K562 (cell line): ENCODE data around the gene H3-3A. TPM values are rescaled to one million over a fixed set of nuclear protein-coding genes. Genes with fewer than 3 reads are reported as not detected.

Experiments
- ATAC-seq: fragments of 200-7000 bp; cut with Tn5 transposase; 3 replicates; pipeline ENCODE4 v1.9.1; 2020; ENCODE audit warnings: moderate library complexity
- BruUV-seq: library from RNA; stranded (reverse); fragments of 400-500 nt; replicated peaks from 2 replicates; lab custom pipeline; 2021; lab: Mats Ljungman, UMichigan
- CTCF ChIA-PET: fragments of 300-600 bp; formaldehyde crosslinking; extraction: SDS; loops from one replicate; lab custom pipeline; 2021; ENCODE audit warnings: low intra/inter-chr PET ratio; lab: Yijun Ruan, JAX
- POLR2A ChIA-PET: fragments of 300-600, 350-650 bp; sonication (Branson Sonifier 250); formaldehyde crosslinking; extraction: SDS; loops from one replicate; lab custom pipeline; 2021; ENCODE audit warnings: antibody characterized with exemption, inconsistent platforms; lab: Yijun Ruan, JAX
- DNase-seq, 4 experiments: peaks; one replicate each; pipeline versions ENCODE4 v3.0.0 to v3.0.0-alpha.2; 2011 to 2018; ENCODE audit warnings: low spot score in 3 of 4, mixed read lengths in 3 of 4; ENCODE audit errors: extremely low read depth in 1 of 4
- FAIRE-seq: peaks from 2 replicates; lab custom pipeline; 2011; peaks lifted over from hg19 to GRCh38; lab: Jason Lieb, UNC
- H2AFZ ChIP-seq: 2 replicates; pipeline ENCODE4 v1.6.0; 2011; ENCODE audit warnings: low read depth, low read length, control low read depth, inconsistent platforms
- H3K27ac ChIP-seq: fragments of 200-600 bp; 3 replicates; pipeline ENCODE4 v1.8.0; 2011; ENCODE audit warnings: low read depth, mild to moderate bottlenecking, control low read depth, inconsistent platforms, low read length, moderate library complexity, mixed read lengths; ENCODE audit errors: extremely low read depth
- H3K27me3 ChIP-seq, 2 experiments: fragments of 300-600 bp in 1 of 2; 2 replicates in 1 of 2; 3 replicates in 1 of 2; pipeline versions ENCODE4 v1.6.0 to v1.8.0; 2011; ENCODE audit warnings: inconsistent platforms in 2 of 2, low read length in 2 of 2, mild to moderate bottlenecking in 1 of 2, mixed read lengths in 1 of 2, moderate library complexity in 1 of 2; ENCODE audit not compliant: control insufficient read depth in 2 of 2, insufficient read depth in 2 of 2
- H3K36me3 ChIP-seq: fragments of 300-600 bp; 3 replicates; pipeline ENCODE4 v1.8.0; 2011; ENCODE audit warnings: mild to moderate bottlenecking, low read length, inconsistent platforms; ENCODE audit not compliant: control insufficient read depth, insufficient read depth
- H3K4me1 ChIP-seq, 2 experiments: fragments of 200-600 bp in 1 of 2; replicated peaks in 1 of 2; 2 replicates in 1 of 2; 3 replicates in 1 of 2; pipeline versions ENCODE4 v1.5.1 to v1.8.0; 2011; ENCODE audit warnings: inconsistent platforms in 2 of 2, low read length in 2 of 2, mild to moderate bottlenecking in 1 of 2, mixed read lengths in 1 of 2, moderate library complexity in 1 of 2; ENCODE audit not compliant: control insufficient read depth in 2 of 2, insufficient read depth in 2 of 2
- H3K4me2 ChIP-seq: 2 replicates; pipeline ENCODE4 v1.6.1; 2011; ENCODE audit warnings: low read length, control low read depth, inconsistent platforms, mixed read lengths; ENCODE audit not compliant: insufficient read depth
- H3K4me3 ChIP-seq: fragments of 200-600 bp; sonication (generic), shearing (Covaris generic); 2 replicates; pipeline ENCODE4 v1.5.1; 2016; ENCODE audit warnings: control low read depth, inconsistent platforms
- H3K79me2 ChIP-seq: fragments of 200-600 bp; 3 replicates; pipeline ENCODE4 v1.8.0; 2011; ENCODE audit warnings: low read length, inconsistent platforms; ENCODE audit not compliant: control insufficient read depth, insufficient read depth
- H3K9ac ChIP-seq, 2 experiments: 2 replicates each; pipeline versions ENCODE4 v1.6.0 to v1.6.1; 2011; ENCODE audit warnings: low read depth in 2 of 2, low read length in 2 of 2, control low read depth in 1 of 2, inconsistent platforms in 1 of 2, mild to moderate bottlenecking in 1 of 2, mixed read lengths in 1 of 2; ENCODE audit not compliant: insufficient read depth in 1 of 2
- H3K9me1 ChIP-seq: one replicate; pipeline ENCODE4 v1.6.0; 2011; ENCODE audit warnings: inconsistent platforms, mild to moderate bottlenecking, low read length, moderate library complexity; ENCODE audit not compliant: control insufficient read depth, insufficient read depth
- H3K9me3 ChIP-seq: replicated peaks from 2 replicates; pipeline ENCODE4 v1.5.1; 2011; ENCODE audit warnings: low read depth, low read length, inconsistent platforms; ENCODE audit not compliant: control insufficient read depth, insufficient read depth
- H4K20me1 ChIP-seq: replicated peaks from 2 replicates; pipeline ENCODE4 v1.6.1; 2011; ENCODE audit warnings: low read length, inconsistent platforms, mixed read lengths; ENCODE audit not compliant: control insufficient read depth, insufficient read depth
- C11orf30 ChIP-seq: fragments of 450-650 bp; IDR thresholded peaks from 2 replicates; pipeline ENCODE4 v1.6.1; 2016; ENCODE audit warnings: low read depth, mild to moderate bottlenecking
- CBX8 ChIP-seq: fragments of 200-600 bp; sonication (generic); IDR thresholded peaks from 2 replicates; pipeline ENCODE4 v1.6.1; 2012; ENCODE audit warnings: borderline replicate concordance, mixed run types, low read depth, mild to moderate bottlenecking, moderate library complexity, mixed read lengths, low read length, control low read depth, inconsistent platforms; ENCODE audit not compliant: poor library complexity, severe bottlenecking; ENCODE audit errors: extremely low read depth
- CEBPB ChIP-seq: fragments of 450-650 bp; IDR thresholded peaks from 2 replicates; pipeline ENCODE4 v1.6.1; 2016; ENCODE audit warnings: missing genetic modification characterization, missing compliant biosample characterization
- E4F1 ChIP-seq: fragments of 250-450 bp; sonication (Bioruptor Pico); IDR thresholded peaks from 2 replicates; pipeline ENCODE4 v1.5.0; 2021; ENCODE audit warnings: mild to moderate bottlenecking, borderline replicate concordance
- MAX ChIP-seq: sonication (generic); formaldehyde crosslinking; IDR thresholded peaks from 2 replicates; pipeline ENCODE4 v1.9.0; 2022; ENCODE audit warnings: mild to moderate bottlenecking, missing genetic modification reagents
- MCM7 ChIP-seq, 2 experiments: fragments of 450-650 bp; IDR thresholded peaks; 2 replicates each; pipeline ENCODE4 v1.6.1; 2016 to 2018
- STAT5B ChIP-seq: fragments of 250-450 bp; sonication (Bioruptor Pico); IDR thresholded peaks from 2 replicates; pipeline ENCODE4 v1.8.0; 2021; ENCODE audit warnings: mild to moderate bottlenecking, inconsistent platforms
- ZBTB33 ChIP-seq: sonication (generic); formaldehyde crosslinking; IDR thresholded peaks from 2 replicates; pipeline ENCODE4 v1.8.1; 2023; ENCODE audit warnings: mild to moderate bottlenecking, missing genetic modification reagents
- WGBS: fragments of 100-300 bp; shearing (Covaris generic); methylation state at CpG from one replicate; pipeline ENCODE4 v1.1.6; 2016; ENCODE audit warnings: low coverage, mixed read lengths; ENCODE audit not compliant: insufficient coverage; ENCODE audit errors: missing lambda C conversion rate; 5-methylcytosine and 5-hydroxymethylcytosine counted together
- in situ Hi-C: fragments of 300-500 bp; cut with MboI; formaldehyde crosslinking; loops from 4 replicates; pipeline ENCODE4 v1.15.0; 2018; ENCODE audit warnings: inconsistent platforms, mixed read lengths
- intact Hi-C: fragments of 100-400 bp; cut with micrococcal nuclease; formaldehyde crosslinking; loops from 2 replicates; pipeline ENCODE4 v1.14.2; 2022
- polyA plus RNA-seq, 8 experiments: library from polyadenylated mRNA; depleted of rRNA in 4 of 8; stranded (reverse) in 5 of 8; unstranded in 3 of 8; fragments of >200 nt; fragmentation: Nextera tagmentation in 2 of 8; fragmentation: Illumina TruSeq in 1 of 8; extraction: Ambion mirVana in 2 of 8; extraction: Trizol in 1 of 8; gene quantifications; 2 replicates each; pipeline versions ENCODE4 v1.2.1 to v1.2.3, GENCODE V29; 2011 to 2014; ENCODE audit warnings: inconsistent platforms in 1 of 8, missing spikeins in 1 of 8
- total RNA-seq, 7 experiments: library from RNA; depleted of rRNA in 6 of 7; stranded (reverse); fragments of >200 nt in 6 of 7; fragmentation: Illumina TruSeq in 2 of 7; extraction: Trizol in 2 of 7; gene quantifications; 2 replicates each; pipeline versions ENCODE4 v1.2.1 to v1.2.3, GENCODE V29; 2011 to 2021; ENCODE audit warnings: low replicate concordance in 1 of 7
- TF ChIP-seq, protein P1 (sequence below): sonication (generic); formaldehyde crosslinking; IDR thresholded peaks from 2 replicates; pipeline ENCODE4 v1.8.0; 2023; ENCODE audit warnings: mild to moderate bottlenecking, missing genetic modification reagents

The H3-3A gene
- total and polyA plus RNA-seq, 9 of the 15 experiments (the other 6 are each of a cell fraction or from before 2014, with no cell fraction given) = 426 to 1,083 (median 591) TPM

- no peaks in the 10 kb centered on the region for H3K9me3 ChIP-seq
- no peak overlapping the region for H3K27ac ChIP-seq
- in situ Hi-C loops (loop anchor here (5.0 kb wide), 1 partner anchor 39 kb away; no protein-coding TSS in a partner anchor), intact Hi-C loops (no loop called here)
- no peak for DNase-seq
- TF ChIP-seq, protein P1, sequence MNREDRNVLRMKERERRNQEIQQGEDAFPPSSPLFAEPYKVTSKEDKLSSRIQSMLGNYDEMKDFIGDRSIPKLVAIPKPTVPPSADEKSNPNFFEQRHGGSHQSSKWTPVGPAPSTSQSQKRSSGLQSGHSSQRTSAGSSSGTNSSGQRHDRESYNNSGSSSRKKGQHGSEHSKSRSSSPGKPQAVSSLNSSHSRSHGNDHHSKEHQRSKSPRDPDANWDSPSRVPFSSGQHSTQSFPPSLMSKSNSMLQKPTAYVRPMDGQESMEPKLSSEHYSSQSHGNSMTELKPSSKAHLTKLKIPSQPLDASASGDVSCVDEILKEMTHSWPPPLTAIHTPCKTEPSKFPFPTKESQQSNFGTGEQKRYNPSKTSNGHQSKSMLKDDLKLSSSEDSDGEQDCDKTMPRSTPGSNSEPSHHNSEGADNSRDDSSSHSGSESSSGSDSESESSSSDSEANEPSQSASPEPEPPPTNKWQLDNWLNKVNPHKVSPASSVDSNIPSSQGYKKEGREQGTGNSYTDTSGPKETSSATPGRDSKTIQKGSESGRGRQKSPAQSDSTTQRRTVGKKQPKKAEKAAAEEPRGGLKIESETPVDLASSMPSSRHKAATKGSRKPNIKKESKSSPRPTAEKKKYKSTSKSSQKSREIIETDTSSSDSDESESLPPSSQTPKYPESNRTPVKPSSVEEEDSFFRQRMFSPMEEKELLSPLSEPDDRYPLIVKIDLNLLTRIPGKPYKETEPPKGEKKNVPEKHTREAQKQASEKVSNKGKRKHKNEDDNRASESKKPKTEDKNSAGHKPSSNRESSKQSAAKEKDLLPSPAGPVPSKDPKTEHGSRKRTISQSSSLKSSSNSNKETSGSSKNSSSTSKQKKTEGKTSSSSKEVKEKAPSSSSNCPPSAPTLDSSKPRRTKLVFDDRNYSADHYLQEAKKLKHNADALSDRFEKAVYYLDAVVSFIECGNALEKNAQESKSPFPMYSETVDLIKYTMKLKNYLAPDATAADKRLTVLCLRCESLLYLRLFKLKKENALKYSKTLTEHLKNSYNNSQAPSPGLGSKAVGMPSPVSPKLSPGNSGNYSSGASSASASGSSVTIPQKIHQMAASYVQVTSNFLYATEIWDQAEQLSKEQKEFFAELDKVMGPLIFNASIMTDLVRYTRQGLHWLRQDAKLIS (CRISPR knock-in tag) = no peak
- TF ChIP-seq C11orf30 = no peak
- TF ChIP-seq MCM7 (IDR thresholded peaks at IDR 0.05) = no peak
- no peak for TF ChIP-seq STAT5B (CRISPR knock-in tag)
- TF ChIP-seq CBX8 = no peak
- no peak for TF ChIP-seq CEBPB (tag)
- TF ChIP-seq E4F1 (CRISPR knock-in tag) = no peak
- TF ChIP-seq MAX (CRISPR knock-in tag) = no peak
- peak; percentile 77; the same call in 1 of the 2 replicates for TF ChIP-seq ZBTB33 (CRISPR knock-in tag)
- ChIA-PET POLR2A (interaction anchor here (1.1 to 6.8 kb wide), 4 partner anchors 10 to 208 kb away, joined by 3 to 49 read pairs (median 8); no protein-coding TSS in a partner anchor), CTCF (no interaction called here)
- no peak overlapping the region for H2AFZ ChIP-seq
- FAIRE-seq = no peak
- 64% methylated on average over 9 of the region's 9 CpGs for WGBS
- no TSS peak for BruUV-seq
- H3K27me3 ChIP-seq = no peaks in the 10 kb centered on the region
- no peaks in the 10 kb centered on the region for H3K9me1 ChIP-seq
- H3K79me2 ChIP-seq = no peaks in the 10 kb centered on the region
- ATAC-seq = no peak
- H4K20me1 ChIP-seq = no peaks in the 10 kb centered on the region
- H3K4me1 ChIP-seq = peaks cover 4 to 8% of the 10 kb centered on the region in 2 experiments; a peak in 4 of 5 replicates
- no peak overlapping the region for H3K9ac ChIP-seq
- peaks cover 7% of the 10 kb centered on the region; the same call in 1 of the 3 replicates for H3K36me3 ChIP-seq
- no peak overlapping the region for H3K4me3 ChIP-seq
- no peak overlapping the region for H3K4me2 ChIP-seq
These were observed 15.9 kb downstream of the H3-3A start for GRCh38 chr1:226078374-226078773.
